ENCODE results near the gene SLC25A34.

SLC25A34 gene

GRCh38 chr1:15733726-15734226 lies 2.3 kb upstream of the SLC25A34 start:
- DNase-seq (ENCODE audit: low spot score), result no peak
- TF ChIP-seq CTCF (IDR thresholded peaks at IDR 0.05; ENCODE audit: extremely low read depth, missing control alignments), result no peak

- DNase-seq (ENCODE audit: low spot score), result no peak
- TF ChIP-seq CTCF (IDR thresholded peaks at IDR 0.05; ENCODE audit: extremely low read depth, missing control alignments), result no peak
Observed at GRCh38 chr1:15734296-15734695, 1.8 kb upstream of the SLC25A34 start.

- no peak for DNase-seq (ENCODE audit: low spot score)
- TF ChIP-seq CTCF (IDR thresholded peaks at IDR 0.05; ENCODE audit: extremely low read depth, missing control alignments), result no peak
Observed at GRCh38 chr1:15734901-15735300, 1.2 kb upstream of the SLC25A34 start.

GRCh38 chr1:15735304-15736037 lies 587 bp upstream of the SLC25A34 start:
- TF ChIP-seq CTCF (IDR thresholded peaks at IDR 0.05; ENCODE audit: extremely low read depth, missing control alignments), result no peak
- no peak for DNase-seq (ENCODE audit: low spot score)

GRCh38 chr1:15736892-15737261 lies 819 bp downstream of the SLC25A34 start:
- TF ChIP-seq CTCF (IDR thresholded peaks at IDR 0.05; ENCODE audit: extremely low read depth, missing control alignments), result no peak
- DNase-seq (ENCODE audit: low spot score), result no peak

GRCh38 chr1:15737324-15738319 lies 1.6 kb downstream of the SLC25A34 start:
- no peak for TF ChIP-seq CTCF (IDR thresholded peaks at IDR 0.05; ENCODE audit: extremely low read depth, missing control alignments)
- DNase-seq (ENCODE audit: low spot score), result no peak

Measured in GM20000 (cell line).